ENCODE data around the gene TBC1D22B.

DNA sequence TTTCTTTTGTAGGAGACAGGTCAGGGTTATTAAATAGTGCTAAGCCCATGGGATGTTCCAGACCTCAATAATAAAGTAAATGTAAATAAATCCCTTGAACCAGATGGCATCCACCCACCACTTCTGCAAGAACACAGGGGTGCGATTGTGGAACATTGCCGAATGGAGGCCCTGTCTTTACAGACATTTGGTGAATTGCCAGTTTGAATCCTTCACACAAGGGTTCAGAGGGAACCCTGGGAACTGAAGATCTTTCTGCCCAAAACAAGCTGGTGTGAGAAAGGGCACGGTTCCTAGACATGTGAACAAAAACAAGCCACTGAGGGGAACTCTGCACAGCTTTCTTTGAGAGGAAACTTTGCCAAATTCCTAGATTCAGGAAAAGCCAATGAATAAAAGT, 66.0 kb downstream of the TBC1D22B start:
- TF ChIP-seq, protein P1, sequence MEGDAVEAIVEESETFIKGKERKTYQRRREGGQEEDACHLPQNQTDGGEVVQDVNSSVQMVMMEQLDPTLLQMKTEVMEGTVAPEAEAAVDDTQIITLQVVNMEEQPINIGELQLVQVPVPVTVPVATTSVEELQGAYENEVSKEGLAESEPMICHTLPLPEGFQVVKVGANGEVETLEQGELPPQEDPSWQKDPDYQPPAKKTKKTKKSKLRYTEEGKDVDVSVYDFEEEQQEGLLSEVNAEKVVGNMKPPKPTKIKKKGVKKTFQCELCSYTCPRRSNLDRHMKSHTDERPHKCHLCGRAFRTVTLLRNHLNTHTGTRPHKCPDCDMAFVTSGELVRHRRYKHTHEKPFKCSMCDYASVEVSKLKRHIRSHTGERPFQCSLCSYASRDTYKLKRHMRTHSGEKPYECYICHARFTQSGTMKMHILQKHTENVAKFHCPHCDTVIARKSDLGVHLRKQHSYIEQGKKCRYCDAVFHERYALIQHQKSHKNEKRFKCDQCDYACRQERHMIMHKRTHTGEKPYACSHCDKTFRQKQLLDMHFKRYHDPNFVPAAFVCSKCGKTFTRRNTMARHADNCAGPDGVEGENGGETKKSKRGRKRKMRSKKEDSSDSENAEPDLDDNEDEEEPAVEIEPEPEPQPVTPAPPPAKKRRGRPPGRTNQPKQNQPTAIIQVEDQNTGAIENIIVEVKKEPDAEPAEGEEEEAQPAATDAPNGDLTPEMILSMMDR (conservative IDR thresholded peaks at IDR 0.05; ENCODE audit: low read depth, low read length) = no peak
- TF ChIP-seq EZH2 (IDR thresholded peaks at IDR 0.05; ENCODE audit: borderline replicate concordance, low read depth, low read length, poor library complexity, severe bottlenecking) = no peak

All from A673 (cell line).